GM12874 (cell line): ENCODE measurements around the gene TSFM.

ENCODE experiments used
- TF ChIP-seq, protein P1 (sequence below): IDR thresholded peaks from 2 replicates; pipeline ENCODE4 v1.5.1; 2011; ENCODE audit warnings: low read depth, mild to moderate bottlenecking, control low read depth, low read length, moderate library complexity; ENCODE audit not compliant: insufficient read depth

TSFM gene

DNA sequence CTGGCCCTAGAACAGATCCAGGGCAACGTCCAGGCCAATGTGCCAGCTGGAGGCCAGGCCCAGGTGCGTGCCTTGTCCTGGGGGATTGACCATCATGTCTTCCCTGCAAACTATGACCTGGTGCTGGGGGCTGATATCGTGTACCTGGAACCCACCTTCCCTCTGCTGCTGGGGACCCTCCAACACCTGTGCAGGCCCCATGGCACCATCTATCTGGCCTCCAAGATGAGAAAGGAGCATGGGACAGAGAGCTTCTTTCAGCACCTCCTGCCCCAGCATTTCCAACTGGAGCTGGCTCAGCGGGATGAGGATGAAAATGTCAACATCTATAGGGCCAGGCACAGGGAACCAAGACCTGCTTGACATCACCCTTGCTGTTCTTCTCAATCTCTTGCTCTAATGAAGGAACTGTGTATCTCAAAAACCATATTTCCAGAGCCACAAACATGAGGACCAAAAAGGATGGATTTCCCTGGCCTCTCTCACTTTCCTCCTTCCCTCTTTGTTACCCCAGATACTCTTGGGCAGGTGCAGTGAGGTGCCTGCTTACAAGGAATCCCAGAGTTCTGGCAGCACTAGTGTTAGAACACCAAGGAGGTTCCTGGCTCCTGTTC, 2.2 kb upstream of the TSFM start:
- TF ChIP-seq, protein P1, sequence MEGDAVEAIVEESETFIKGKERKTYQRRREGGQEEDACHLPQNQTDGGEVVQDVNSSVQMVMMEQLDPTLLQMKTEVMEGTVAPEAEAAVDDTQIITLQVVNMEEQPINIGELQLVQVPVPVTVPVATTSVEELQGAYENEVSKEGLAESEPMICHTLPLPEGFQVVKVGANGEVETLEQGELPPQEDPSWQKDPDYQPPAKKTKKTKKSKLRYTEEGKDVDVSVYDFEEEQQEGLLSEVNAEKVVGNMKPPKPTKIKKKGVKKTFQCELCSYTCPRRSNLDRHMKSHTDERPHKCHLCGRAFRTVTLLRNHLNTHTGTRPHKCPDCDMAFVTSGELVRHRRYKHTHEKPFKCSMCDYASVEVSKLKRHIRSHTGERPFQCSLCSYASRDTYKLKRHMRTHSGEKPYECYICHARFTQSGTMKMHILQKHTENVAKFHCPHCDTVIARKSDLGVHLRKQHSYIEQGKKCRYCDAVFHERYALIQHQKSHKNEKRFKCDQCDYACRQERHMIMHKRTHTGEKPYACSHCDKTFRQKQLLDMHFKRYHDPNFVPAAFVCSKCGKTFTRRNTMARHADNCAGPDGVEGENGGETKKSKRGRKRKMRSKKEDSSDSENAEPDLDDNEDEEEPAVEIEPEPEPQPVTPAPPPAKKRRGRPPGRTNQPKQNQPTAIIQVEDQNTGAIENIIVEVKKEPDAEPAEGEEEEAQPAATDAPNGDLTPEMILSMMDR = no peak

DNA sequence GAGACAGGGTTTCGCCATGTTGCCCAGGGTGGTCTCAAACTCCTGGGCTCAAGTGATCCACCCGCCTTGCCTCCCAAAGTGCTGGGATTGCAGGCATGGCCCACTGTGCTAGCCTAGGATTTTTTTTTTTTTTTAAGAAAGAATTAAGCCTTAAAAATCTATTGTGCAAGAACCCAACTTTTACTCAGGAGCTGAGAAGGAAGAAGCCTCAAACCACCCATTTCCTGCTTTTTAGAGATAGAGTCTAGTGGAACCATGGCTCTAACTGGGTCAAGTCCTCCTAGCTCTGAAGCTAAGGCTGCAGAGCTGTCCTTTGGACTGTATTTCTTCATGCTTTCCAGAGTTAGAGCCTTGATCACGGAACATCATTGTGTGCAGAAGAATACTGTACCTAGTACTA, 1.3 kb upstream of the TSFM start:
- TF ChIP-seq, protein P1 = no peak

DNA sequence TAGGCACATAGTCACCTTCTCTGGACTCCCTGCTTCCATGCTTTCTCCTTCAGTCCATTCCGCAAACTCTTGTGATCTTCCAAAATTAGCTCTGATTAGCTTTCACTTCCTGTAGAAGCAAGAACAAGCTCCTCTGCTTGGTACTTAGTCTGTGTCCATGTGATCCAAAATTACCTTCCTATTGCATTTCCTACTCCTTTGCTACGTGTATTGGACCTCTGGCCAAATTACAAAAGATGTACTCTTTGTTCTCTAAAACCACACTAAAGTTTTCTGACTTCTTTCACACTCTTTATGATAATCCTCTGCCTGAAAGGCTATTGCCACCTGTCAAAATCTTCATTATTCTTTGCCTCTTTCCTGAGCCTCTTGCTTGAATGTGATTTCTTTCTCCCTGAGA, 786 bp upstream of the TSFM start:
- TF ChIP-seq, protein P1 = no peak

DNA sequence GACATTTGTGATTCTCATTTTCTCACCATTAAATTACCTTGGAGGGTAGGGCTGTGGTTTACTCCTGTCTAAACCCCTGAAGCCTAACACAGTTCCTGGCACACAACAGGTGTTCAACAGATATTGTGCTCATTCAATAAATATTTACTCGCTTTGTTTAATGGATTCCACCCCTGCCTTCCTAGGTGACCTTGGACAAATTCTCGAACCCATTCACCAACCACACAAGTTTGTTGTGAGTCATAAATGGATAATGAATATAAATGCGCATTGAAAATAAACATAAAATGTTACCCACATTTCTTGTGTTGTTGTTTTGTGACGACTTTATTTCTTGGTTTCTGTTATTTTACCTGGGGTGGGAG, 362 bp upstream of the TSFM start:
- TF ChIP-seq, protein P1 = no peak

DNA sequence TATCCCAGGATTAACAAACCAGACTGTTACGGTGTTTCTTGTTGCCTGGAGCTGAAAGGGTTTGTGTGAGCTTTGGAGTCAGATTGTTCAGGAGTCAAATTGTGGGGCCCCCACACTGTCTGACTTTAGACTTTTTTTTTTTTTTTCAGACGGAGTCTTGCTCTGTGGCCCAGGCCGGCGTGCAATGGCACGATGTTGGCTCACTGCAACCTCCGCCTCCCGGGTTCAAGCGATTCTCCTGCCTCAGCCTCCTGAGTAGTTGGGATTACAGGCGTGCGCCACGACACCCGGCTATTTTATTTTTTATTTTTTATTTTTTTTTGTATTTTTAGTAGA, 847 bp downstream of the TSFM start:
- TF ChIP-seq, protein P1 = no peak

DNA sequence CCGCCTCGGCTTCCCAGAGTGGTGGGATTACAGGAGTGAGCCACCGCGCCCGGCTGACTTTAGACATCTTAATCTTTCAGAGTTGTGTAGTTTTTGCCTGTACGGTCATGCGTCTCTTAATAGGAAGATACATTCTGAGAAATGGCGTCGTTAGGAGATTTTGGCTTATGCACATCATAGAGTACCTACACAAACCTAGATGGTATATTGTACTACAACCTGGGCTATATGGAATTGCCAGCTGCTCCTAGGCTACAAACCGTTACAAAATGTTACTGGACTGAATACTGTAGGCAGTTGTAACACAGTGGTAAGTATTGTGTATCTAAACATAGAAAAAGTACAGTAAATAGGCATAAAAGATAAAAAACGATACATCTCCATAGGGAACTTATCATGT, 1.3 kb downstream of the TSFM start:
- TF ChIP-seq, protein P1 = no peak

DNA sequence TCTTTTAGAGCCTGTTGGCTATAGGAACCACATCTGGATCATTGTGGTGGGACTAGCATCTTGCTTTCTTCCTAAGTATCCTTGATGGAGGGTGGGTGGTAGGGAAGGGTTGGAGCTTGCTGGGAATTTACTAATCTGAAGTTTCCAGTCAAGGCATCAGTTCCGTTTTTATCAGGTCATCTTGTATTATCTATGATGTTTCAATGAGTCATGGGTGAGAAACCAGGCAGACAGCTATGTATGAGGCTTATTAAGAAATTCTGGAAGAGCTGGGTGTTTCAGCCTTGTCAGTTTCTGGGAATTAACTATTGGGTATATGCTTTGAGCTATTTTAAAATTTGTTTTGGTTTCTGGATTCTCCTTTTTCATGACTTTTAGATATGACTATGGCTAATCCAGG, 11.3 kb downstream of the TSFM start:
- TF ChIP-seq, protein P1 = no peak
